Astrocyte of the hippocampus (primary cell): ENCODE results near the gene ZBTB4.

Source experiments
- DNase-seq: peaks from one replicate; pipeline ENCODE4 v3.0.0; 2011; ENCODE audit warnings: low read depth, low spot score

ZBTB4 gene

GRCh38 chr17:7468804-7469389 is 10.5 kb downstream of the ZBTB4 start:
- no peak for DNase-seq

- no peak for DNase-seq
Observed at GRCh38 chr17:7468290-7468689, 11.1 kb downstream of the ZBTB4 start.

- DNase-seq = no peak
Observed at GRCh38 chr17:7467498-7467897, 11.9 kb downstream of the ZBTB4 start.

GRCh38 chr17:7466639-7467341 is 12.6 kb downstream of the ZBTB4 start:
- peak; percentile 65 for DNase-seq

GRCh38 chr17:7466318-7466638 is 13.2 kb downstream of the ZBTB4 start:
- no peak for DNase-seq

GRCh38 chr17:7465597-7466275 is 13.7 kb downstream of the ZBTB4 start:
- DNase-seq = no peak

GRCh38 chr17:7464081-7464480 is 15.3 kb downstream of the ZBTB4 start:
- DNase-seq = no peak

- DNase-seq = no peak
Observed at GRCh38 chr17:7463372-7463846, 16.0 kb downstream of the ZBTB4 start.

- no peak for DNase-seq
Observed at GRCh38 chr17:7462474-7463371, 16.7 kb downstream of the ZBTB4 start.

- no peak for DNase-seq
Observed at GRCh38 chr17:7460850-7461660, 18.4 kb downstream of the ZBTB4 start.

GRCh38 chr17:7459961-7460545 is 19.4 kb downstream of the ZBTB4 start:
- DNase-seq = no peak

- DNase-seq = no peak
Observed at GRCh38 chr17:7448461-7448860, 31.0 kb downstream of the ZBTB4 start.

- no peak for DNase-seq
Observed at GRCh38 chr17:7445619-7445968, 33.8 kb downstream of the ZBTB4 start.

GRCh38 chr17:7444682-7445618 is 34.5 kb downstream of the ZBTB4 start, which contains the start of gene CHRNB1:
CHRNB1 (plus strand) TSS chr17:7445061; CDS start chr17:7445128, 67 bp downstream.
- peak; percentile 48 for DNase-seq

- no peak for DNase-seq
Observed at GRCh38 chr17:7443499-7444485, 35.6 kb downstream of the ZBTB4 start.

GRCh38 chr17:7442142-7442541 is 37.3 kb downstream of the ZBTB4 start:
- DNase-seq = no peak

GRCh38 chr17:7441266-7441665 is 38.2 kb downstream of the ZBTB4 start:
- peak; percentile 39 for DNase-seq

GRCh38 chr17:7440834-7441195 is 38.6 kb downstream of the ZBTB4 start:
- DNase-seq = peak; percentile 79
